Activated naive CD4-positive, alpha-beta T cell treated with anti-CD3 and anti-CD28 coated beads for 36 hours (primary cell): ENCODE measurements around the gene ATXN1. TPM values are rescaled to one million over a fixed set of nuclear protein-coding genes. Genes with fewer than 3 reads are reported as not detected.
"Not testable (repeated sequence)": the region's sequence is repeated elsewhere in the genome, so short reads cannot be mapped to it uniquely, and the experiment has no call there.

Source experiments
- CTCF ChIA-PET: fragments of 350-600 bp; sonication (Branson Sonifier 250); formaldehyde crosslinking; loops from one replicate; lab custom pipeline; 2021; ENCODE audit warnings: antibody characterized with exemption; lab: Charles Lee
- DNase-seq: peaks from one replicate; pipeline ENCODE4 v3.0.0-alpha.2; 2020
- H3K27ac Mint-ChIP-seq: one replicate; pipeline ENCODE4 v1.8.0; 2021; ENCODE audit warnings: mild to moderate bottlenecking, mixed read lengths
- H3K27me3 Mint-ChIP-seq: one replicate; pipeline ENCODE4 v1.8.0; 2021; ENCODE audit warnings: low read depth, mixed read lengths
- H3K36me3 Mint-ChIP-seq: one replicate; pipeline ENCODE4 v1.8.0; 2021; ENCODE audit warnings: low read depth, mixed read lengths
- H3K4me1 Mint-ChIP-seq: one replicate; pipeline ENCODE4 v1.8.0; 2021; ENCODE audit warnings: low read depth, mixed read lengths
- H3K4me3 Mint-ChIP-seq: one replicate; pipeline ENCODE4 v1.8.0; 2021; ENCODE audit warnings: mild to moderate bottlenecking, moderate library complexity, mixed read lengths
- H3K9me3 Mint-ChIP-seq: one replicate; pipeline ENCODE4 v1.8.0; 2021; ENCODE audit warnings: mixed read lengths
- intact Hi-C: fragments of 100-400 bp; cut with micrococcal nuclease; formaldehyde crosslinking; loops from one replicate; pipeline ENCODE4 v1.15.1; 2023
- total RNA-seq, 2 experiments: library from RNA; stranded (reverse); gene quantifications; one replicate each; pipeline ENCODE4 v1.2.3, GENCODE V29; 2021

ATXN1 gene
- total RNA-seq, 2 experiments from 2014 or later: 9.4 to 12.7 TPM

- H3K27me3 Mint-ChIP-seq, intact Hi-C loops, H3K9me3 Mint-ChIP-seq, DNase-seq, H3K27ac Mint-ChIP-seq, H3K4me3 Mint-ChIP-seq, H3K36me3 Mint-ChIP-seq, H3K4me1 Mint-ChIP-seq: not testable (repeated sequence)
- CTCF ChIA-PET: interaction anchor here (0.9 kb wide), 1 partner anchor 31 kb away, joined by 5 read pairs; no protein-coding TSS in a partner anchor
Measured at GRCh38 chr6:16378360-16378759, 382.9 kb downstream of the ATXN1 start.

- no peak overlapping the region for H3K4me3 Mint-ChIP-seq
- CTCF ChIA-PET: interaction anchor here (1.2 kb wide), 1 partner anchor 33 kb away, joined by 5 read pairs; no protein-coding TSS in a partner anchor
- H3K36me3 Mint-ChIP-seq: peaks cover 2% of the 10 kb centered on the region
- no peak for DNase-seq
- no peaks in the 10 kb centered on the region for H3K27me3 Mint-ChIP-seq
- intact Hi-C loops: no loop called here
- no peaks in the 10 kb centered on the region for H3K4me1 Mint-ChIP-seq
- H3K9me3 Mint-ChIP-seq: no peaks in the 10 kb centered on the region
- no peak overlapping the region for H3K27ac Mint-ChIP-seq
Measured at GRCh38 chr6:16377470-16377869, 383.8 kb downstream of the ATXN1 start.

GRCh38 chr6:16375843-16376242, 385.4 kb downstream of the ATXN1 start:
- Mint-ChIP-seq H3K27me3 (no peaks in the 10 kb centered on the region), H3K9me3 (no peaks in the 10 kb centered on the region), H3K27ac (no peak overlapping the region), H3K36me3 (peaks cover 2% of the 10 kb centered on the region), H3K4me1 (no peaks in the 10 kb centered on the region), H3K4me3 (no peak overlapping the region)
- DNase-seq: no peak
- intact Hi-C loops: no loop called here
- CTCF ChIA-PET: no interaction called here

GRCh38 chr6:16375206-16375605, 386.1 kb downstream of the ATXN1 start:
- DNase-seq: no peak
- Mint-ChIP-seq H3K4me3 (no peak overlapping the region), H3K4me1 (no peaks in the 10 kb centered on the region), H3K36me3 (peaks cover 2% of the 10 kb centered on the region), H3K27ac (no peak overlapping the region), H3K27me3 (no peaks in the 10 kb centered on the region), H3K9me3 (no peaks in the 10 kb centered on the region)
- intact Hi-C loops: no loop called here
- CTCF ChIA-PET: interaction anchor here (0.7 kb wide), 1 partner anchor 34 kb away, joined by 3 read pairs; no protein-coding TSS in a partner anchor

GRCh38 chr6:16374461-16375200, 386.6 kb downstream of the ATXN1 start:
- Mint-ChIP-seq H3K27ac (no peak overlapping the region), H3K4me3 (no peak overlapping the region), H3K27me3 (no peaks in the 10 kb centered on the region), H3K9me3 (no peaks in the 10 kb centered on the region), H3K4me1 (no peaks in the 10 kb centered on the region), H3K36me3 (peaks cover 2% of the 10 kb centered on the region)
- CTCF ChIA-PET: interaction anchor here (0.7 to 0.9 kb wide), 2 partner anchors 35 to 58 kb away, joined by 3 read pairs; no protein-coding TSS in a partner anchor
- intact Hi-C loops: no loop called here
- DNase-seq: no peak

GRCh38 chr6:16374016-16374415, 387.2 kb downstream of the ATXN1 start:
- DNase-seq: no peak
- H3K36me3 Mint-ChIP-seq: peaks cover 2% of the 10 kb centered on the region
- intact Hi-C loops: no loop called here
- H3K27me3 Mint-ChIP-seq: no peaks in the 10 kb centered on the region
- H3K4me3 Mint-ChIP-seq: no peak overlapping the region
- no peaks in the 10 kb centered on the region for H3K9me3 Mint-ChIP-seq
- H3K4me1 Mint-ChIP-seq: no peaks in the 10 kb centered on the region
- CTCF ChIA-PET: interaction anchor here (0.9 kb wide), 1 partner anchor 57 kb away, joined by 3 read pairs; no protein-coding TSS in a partner anchor
- no peak overlapping the region for H3K27ac Mint-ChIP-seq

- no peaks in the 10 kb centered on the region for H3K27me3 Mint-ChIP-seq
- no peaks in the 10 kb centered on the region for H3K4me1 Mint-ChIP-seq
- no peaks in the 10 kb centered on the region for H3K9me3 Mint-ChIP-seq
- CTCF ChIA-PET: interaction anchor here (0.7 kb wide), 1 partner anchor 139 kb away, joined by 3 read pairs; no protein-coding TSS in a partner anchor
- no peak overlapping the region for H3K4me3 Mint-ChIP-seq
- H3K36me3 Mint-ChIP-seq: peaks cover 2% of the 10 kb centered on the region
- H3K27ac Mint-ChIP-seq: no peak overlapping the region
- intact Hi-C loops: no loop called here
- no peak for DNase-seq
Measured at GRCh38 chr6:16372029-16372776, 389.1 kb downstream of the ATXN1 start.

- intact Hi-C loops: no loop called here
- no peak overlapping the region for H3K4me3 Mint-ChIP-seq
- H3K4me1 Mint-ChIP-seq: no peaks in the 10 kb centered on the region
- no peak for DNase-seq
- no peaks in the 10 kb centered on the region for H3K27me3 Mint-ChIP-seq
- no peak overlapping the region for H3K27ac Mint-ChIP-seq
- CTCF ChIA-PET: interaction anchor here (0.7 kb wide), 1 partner anchor 13 kb away, joined by 3 read pairs; no protein-coding TSS in a partner anchor
- H3K36me3 Mint-ChIP-seq: no peaks in the 10 kb centered on the region
- H3K9me3 Mint-ChIP-seq: no peaks in the 10 kb centered on the region
Measured at GRCh38 chr6:16371401-16371800, 389.9 kb downstream of the ATXN1 start.

GRCh38 chr6:16370943-16371342, 390.3 kb downstream of the ATXN1 start:
- no peak for DNase-seq
- intact Hi-C loops: no loop called here
- Mint-ChIP-seq H3K4me3 (no peak overlapping the region), H3K9me3 (no peaks in the 10 kb centered on the region), H3K4me1 (no peaks in the 10 kb centered on the region), H3K27ac (no peak overlapping the region), H3K27me3 (no peaks in the 10 kb centered on the region), H3K36me3 (no peaks in the 10 kb centered on the region)
- CTCF ChIA-PET: interaction anchor here (0.6 to 0.7 kb wide), 3 partner anchors 14 to 941 kb away, joined by 3 to 5 read pairs (median 3); no protein-coding TSS in a partner anchor

- Mint-ChIP-seq H3K27ac (no peak overlapping the region), H3K4me3 (no peak overlapping the region), H3K4me1 (no peaks in the 10 kb centered on the region), H3K9me3 (no peaks in the 10 kb centered on the region), H3K27me3 (no peaks in the 10 kb centered on the region), H3K36me3 (no peaks in the 10 kb centered on the region)
- intact Hi-C loops: no loop called here
- CTCF ChIA-PET: no interaction called here
- DNase-seq: no peak
Measured at GRCh38 chr6:16369989-16370388, 391.3 kb downstream of the ATXN1 start.

GRCh38 chr6:16369140-16369745, 392.0 kb downstream of the ATXN1 start:
- no peaks in the 10 kb centered on the region for H3K4me1 Mint-ChIP-seq
- H3K4me3 Mint-ChIP-seq: no peak overlapping the region
- CTCF ChIA-PET: no interaction called here
- no peaks in the 10 kb centered on the region for H3K9me3 Mint-ChIP-seq
- intact Hi-C loops: no loop called here
- no peak overlapping the region for H3K27ac Mint-ChIP-seq
- no peaks in the 10 kb centered on the region for H3K36me3 Mint-ChIP-seq
- H3K27me3 Mint-ChIP-seq: no peaks in the 10 kb centered on the region
- DNase-seq: no peak

- CTCF ChIA-PET: interaction anchor here (1.6 kb wide), 1 partner anchor 42 kb away, joined by 4 read pairs; no protein-coding TSS in a partner anchor
- H3K27me3 Mint-ChIP-seq: no peaks in the 10 kb centered on the region
Measured at GRCh38 chr6:16367571-16367970, 393.7 kb downstream of the ATXN1 start.

More at GRCh38 chr6:16367571-16367970, 393.7 kb downstream of the ATXN1 start:
- Mint-ChIP-seq H3K4me3 (no peak overlapping the region), H3K9me3 (no peaks in the 10 kb centered on the region), H3K36me3 (no peaks in the 10 kb centered on the region), H3K27ac (no peak overlapping the region), H3K4me1 (no peaks in the 10 kb centered on the region)
- intact Hi-C loops: no loop called here
- no peak for DNase-seq
